ENCODE data around the gene KCNH8. TPM values are rescaled to one million over a fixed set of nuclear protein-coding genes. Genes with fewer than 3 reads are reported as not detected.

Gene KCNH8
- total and polyA plus RNA-seq, 7 donors, result 0.11 to 0.24 TPM; not detected in 5

GRCh38 chr3:19190126-19190525, 41.8 kb downstream of the KCNH8 start:
- H3K4me3 ChIP-seq, result no peak overlapping the region
- WGBS, 3 donors, result 62 to 67% (median 66%) methylated on average over 1 of the region's 1 CpG
- no peak for DNase-seq
- no peaks in the 10 kb centered on the region for H3K36me3 ChIP-seq (ENCODE audit: insufficient read depth in 1 of 2, low read depth in 1 of 2)
- no peaks in the 10 kb centered on the region for H3K9me3 ChIP-seq
- H3K27me3 ChIP-seq (ENCODE audit: insufficient read depth in 3 of 3, low read length in 2 of 3), result no peaks in the 10 kb centered on the region
- H3K27ac ChIP-seq, result no peak overlapping the region
- intact Hi-C loops (cut with DNase I), result no loop called here
- TF ChIP-seq CTCF (IDR thresholded peaks at IDR 0.05), result no peak
- ATAC-seq, result no peak
- H3K4me1 ChIP-seq, result no peaks in the 10 kb centered on the region

GRCh38 chr3:19190602-19191001, 42.3 kb downstream of the KCNH8 start:
- intact Hi-C loops (cut with DNase I), result no loop called here
- H3K27ac ChIP-seq, result no peak overlapping the region
- no peak overlapping the region for H3K4me3 ChIP-seq
- no peaks in the 10 kb centered on the region for H3K27me3 ChIP-seq (ENCODE audit: insufficient read depth in 3 of 3, low read length in 2 of 3)
- 80 to 83% (median 81%) methylated on average over 4 of the region's 4 CpGs for WGBS, 3 donors
- no peaks in the 10 kb centered on the region for H3K4me1 ChIP-seq
- no peaks in the 10 kb centered on the region for H3K9me3 ChIP-seq
- no peak for ATAC-seq
- TF ChIP-seq CTCF (IDR thresholded peaks at IDR 0.05), result no peak
- H3K36me3 ChIP-seq (ENCODE audit: insufficient read depth in 1 of 2, low read depth in 1 of 2), result no peaks in the 10 kb centered on the region
- no peak for DNase-seq

DNA sequence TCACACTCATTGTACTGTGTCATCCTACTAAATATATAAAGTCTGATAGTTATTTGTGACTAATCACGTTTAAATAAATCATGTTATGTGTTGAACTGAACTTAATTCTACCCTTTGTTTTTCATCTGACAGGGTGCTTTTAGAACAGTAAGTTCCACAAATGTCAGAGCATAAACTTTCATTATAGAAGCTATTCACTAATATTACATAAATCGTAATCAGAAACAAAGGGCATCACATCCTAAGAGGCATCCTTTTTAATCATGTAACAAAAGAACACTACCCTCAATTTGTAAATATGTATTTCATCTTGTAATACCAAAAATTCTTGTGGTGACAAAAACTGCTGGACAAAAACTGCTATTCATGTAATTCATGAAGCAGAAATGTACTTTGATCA, 50.8 kb downstream of the KCNH8 start:
- Histone ChIP-seq H3K27ac (no peak overlapping the region), H3K4me3 (no peak overlapping the region), H3K4me1 (no peaks in the 10 kb centered on the region), H3K36me3 (ENCODE audit: insufficient read depth in 1 of 2, low read depth in 1 of 2) (no peaks in the 10 kb centered on the region), H3K9me3 (no peaks in the 10 kb centered on the region), H3K27me3 (ENCODE audit: insufficient read depth in 3 of 3, low read length in 2 of 3) (no peaks in the 10 kb centered on the region)
- intact Hi-C loops (cut with DNase I), result no loop called here
- DNase-seq (no peak), ATAC-seq (no peak)
- 75 to 78% (median 75%) methylated on average over 2 of the region's 2 CpGs for WGBS, 3 donors
- TF ChIP-seq CTCF (IDR thresholded peaks at IDR 0.05), result no peak

DNA sequence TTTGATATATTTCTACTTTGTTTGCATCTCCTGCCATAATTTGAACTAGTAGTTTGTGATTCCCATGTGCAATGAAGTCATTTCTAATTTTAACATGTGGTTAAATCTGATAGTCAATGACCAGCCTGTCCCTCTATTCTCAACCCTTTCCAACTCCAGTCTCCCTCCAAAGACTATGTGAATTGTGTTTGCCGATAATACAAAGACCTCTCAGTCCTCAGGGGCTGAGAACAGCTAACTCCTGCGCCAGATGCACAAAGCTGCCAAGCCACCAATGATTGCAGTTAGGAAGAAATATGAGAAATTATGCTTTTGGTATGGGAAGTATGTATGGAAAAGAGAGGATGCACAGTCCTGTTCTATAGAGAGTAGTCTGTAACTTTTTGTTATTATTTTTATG, 54.0 kb downstream of the KCNH8 start:
- Histone ChIP-seq H3K36me3 (ENCODE audit: insufficient read depth in 1 of 2, low read depth in 1 of 2) (no peaks in the 10 kb centered on the region), H3K9me3 (no peaks in the 10 kb centered on the region), H3K27me3 (ENCODE audit: insufficient read depth in 3 of 3, low read length in 2 of 3) (no peaks in the 10 kb centered on the region), H3K4me3 (no peak overlapping the region), H3K27ac (no peak overlapping the region), H3K4me1 (no peaks in the 10 kb centered on the region)
- no peak for TF ChIP-seq CTCF (IDR thresholded peaks at IDR 0.05)
- intact Hi-C loops (cut with DNase I), result no loop called here
- DNase-seq (no peak), ATAC-seq (no peak)
- WGBS, 3 donors, result 24 to 38% (median 27%) methylated on average over 2 of the region's 2 CpGs

GRCh38 chr3:19202754-19203153, 54.4 kb downstream of the KCNH8 start:
- TF ChIP-seq CTCF (IDR thresholded peaks at IDR 0.05), result no peak
- H3K4me1 ChIP-seq, result no peaks in the 10 kb centered on the region
- DNase-seq (no peak), ATAC-seq (no peak)
- WGBS, 3 donors, result 46 to 58% (median 57%) methylated on average over 3 of the region's 3 CpGs
- H3K9me3 ChIP-seq, result no peaks in the 10 kb centered on the region
- no peaks in the 10 kb centered on the region for H3K36me3 ChIP-seq (ENCODE audit: insufficient read depth in 1 of 2, low read depth in 1 of 2)
- intact Hi-C loops (cut with DNase I), result no loop called here
- H3K27ac ChIP-seq, result no peak overlapping the region
- H3K27me3 ChIP-seq (ENCODE audit: insufficient read depth in 3 of 3, low read length in 2 of 3), result no peaks in the 10 kb centered on the region
- H3K4me3 ChIP-seq, result no peak overlapping the region

All from psoas muscle (tissue), 8 donors.